ENCODE data around the gene PDCD4. TPM values are rescaled to one million over a fixed set of nuclear protein-coding genes. Genes with fewer than 3 reads are reported as not detected.
A peak's percentile ranks its signal among the peaks of the same experiment; 100 is the strongest.

The PDCD4 gene
- total and polyA plus RNA-seq, 9 of the 15 experiments (the other 6 are each of a cell fraction or from before 2014, with no cell fraction given): 12.9 to 44.1 (median 33.7) TPM

- TF ChIP-seq ZFX (CRISPR knock-in tag; IDR thresholded peaks at IDR 0.05) (no peak), ETS1 (conservative IDR thresholded peaks at IDR 0.05; ENCODE audit: control insufficient read depth, low read depth, low read length) (no peak)
These were observed 13.3 kb upstream of the PDCD4 start (continued) for GRCh38 chr10:110858297-110858934.

- H3K9me1 ChIP-seq (ENCODE audit: control insufficient read depth, insufficient read depth, low read length): no peaks in the 10 kb centered on the region
- DNase-seq (ENCODE audit: extremely low read depth in 1 of 4, low spot score in 3 of 4): no peak
- CTCF ChIA-PET (ENCODE audit: low intra/inter-chr PET ratio): no interaction called here
- peak; percentile 37 for FAIRE-seq
- WGBS (ENCODE audit: insufficient coverage, low coverage, missing lambda C conversion rate): 38% methylated on average over 6 of the region's 6 CpGs
- no TSS peak for BruUV-seq (replicated peaks)
- H3K79me2 ChIP-seq (ENCODE audit: control insufficient read depth, insufficient read depth, low read length): no peaks in the 10 kb centered on the region
- H3K9me3 ChIP-seq (replicated peaks; ENCODE audit: control insufficient read depth, insufficient read depth, low read depth, low read length): peaks cover 4% of the 10 kb centered on the region; the same call in 1 of the 2 replicates
- intact Hi-C loops (cut with micrococcal nuclease) (no loop called here), in situ Hi-C loops (cut with MboI) (no loop called here)
- peaks cover 21 to 51% of the 10 kb centered on the region in 2 experiments for H3K4me1 ChIP-seq (replicated peaks in 1 of 2; ENCODE audit: control insufficient read depth in 2 of 2, insufficient read depth in 2 of 2, low read length in 2 of 2)
- ATAC-seq: no peak
- H3K27ac ChIP-seq (ENCODE audit: extremely low read depth, low read depth, low read length): peak overlapping the region; percentile 10; the same call in 1 of the 3 replicates
- H3K4me2 ChIP-seq (ENCODE audit: insufficient read depth, low read length): no peak overlapping the region
- POLR2A ChIA-PET: interaction anchor here (0.9 to 2.0 kb wide), 2 partner anchors 11 to 15 kb away, joined by 3 to 5 read pairs; no protein-coding TSS in a partner anchor
- H3K27me3 ChIP-seq (ENCODE audit: control insufficient read depth in 2 of 2, insufficient read depth in 2 of 2, low read length in 2 of 2): no peaks in the 10 kb centered on the region
- TF ChIP-seq ZNF311 (CRISPR knock-in tag; IDR thresholded peaks at IDR 0.05) (no peak), ZKSCAN8 (CRISPR knock-in tag; IDR thresholded peaks at IDR 0.05) (peak; percentile 97; the same call in 1 of the 2 replicates), ZFP36 (IDR thresholded peaks at IDR 0.05; ENCODE audit: low read depth, low read length, partially characterized antibody) (peak; percentile 38)
- peak overlapping the region; percentile 60 for H2AFZ ChIP-seq (ENCODE audit: low read depth, low read length)
- H3K9ac ChIP-seq (ENCODE audit: insufficient read depth in 1 of 2, low read depth in 2 of 2, low read length in 2 of 2): peak overlapping the region in 1 of 2 experiments; percentile 37; a peak in 2 of 4 replicates
- no peak overlapping the region for H3K4me3 ChIP-seq
- no peaks in the 10 kb centered on the region for H3K36me3 ChIP-seq (ENCODE audit: control insufficient read depth, insufficient read depth, low read length)
- H4K20me1 ChIP-seq (replicated peaks; ENCODE audit: control insufficient read depth, insufficient read depth, low read length): no peaks in the 10 kb centered on the region
These were observed 12.3 kb upstream of the PDCD4 start for GRCh38 chr10:110859206-110859972.
